Kidney epithelial cell (primary cell): Measurements from ENCODE around the gene ZMYM1. TPM values are rescaled to one million over a fixed set of nuclear protein-coding genes. Genes with fewer than 3 reads are reported as not detected.
"Not testable (repeated sequence)": the region's sequence is repeated elsewhere in the genome, so short reads cannot be mapped to it uniquely, and the experiment has no call there.

Experiments used
- DNase-seq: peaks from one replicate; pipeline ENCODE4 v3.0.0-alpha.2; 2010; ENCODE audit warnings: low read depth
- H3K27me3 ChIP-seq: 2 replicates; pipeline ENCODE4 v1.6.0; 2011; ENCODE audit warnings: low read length; ENCODE audit not compliant: control insufficient read depth, insufficient read depth
- H3K36me3 ChIP-seq: 2 replicates; pipeline ENCODE4 v1.5.1; 2011; ENCODE audit warnings: low read length; ENCODE audit not compliant: control insufficient read depth, insufficient read depth
- H3K4me3 ChIP-seq: 2 replicates; pipeline ENCODE4 v1.5.1; 2011; ENCODE audit warnings: low read depth, mild to moderate bottlenecking, control low read depth, low read length
- total RNA-seq: library from RNA; depleted of rRNA; stranded (reverse); fragments of >200 nt; gene quantifications from 2 replicates; pipeline ENCODE4 v1.2.3, GENCODE V29; 2015
- TF ChIP-seq, protein P1 (sequence below): IDR thresholded peaks from 2 replicates; pipeline ENCODE4 v1.5.1; 2011; ENCODE audit warnings: mild to moderate bottlenecking, moderate library complexity, low read length, control low read depth, inconsistent platforms; ENCODE audit not compliant: insufficient read depth, poor library complexity, severe bottlenecking

The ZMYM1 gene
- total RNA-seq, 1 donor from 2014 or later, result 13.0 TPM

DNA sequence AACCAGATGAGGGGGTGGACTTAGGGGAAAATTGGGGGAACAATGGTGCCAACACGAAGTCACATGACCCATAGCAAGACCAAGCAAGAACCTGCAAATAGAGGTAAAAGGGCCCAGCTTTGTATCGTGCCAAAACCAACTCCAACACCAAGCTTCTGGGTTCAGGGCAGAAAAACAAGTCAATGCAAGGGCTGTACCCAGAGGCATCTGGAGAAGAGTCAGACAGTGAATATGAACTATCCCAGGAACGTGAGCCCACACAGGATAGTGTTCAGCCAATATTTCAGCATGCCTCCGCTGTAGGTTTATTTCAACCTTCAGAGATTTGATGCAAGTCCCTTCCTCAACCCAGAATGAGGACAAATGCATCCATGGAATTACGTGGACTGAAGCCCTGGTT, 32.5 kb upstream of the ZMYM1 start:
- TF ChIP-seq, protein P1, sequence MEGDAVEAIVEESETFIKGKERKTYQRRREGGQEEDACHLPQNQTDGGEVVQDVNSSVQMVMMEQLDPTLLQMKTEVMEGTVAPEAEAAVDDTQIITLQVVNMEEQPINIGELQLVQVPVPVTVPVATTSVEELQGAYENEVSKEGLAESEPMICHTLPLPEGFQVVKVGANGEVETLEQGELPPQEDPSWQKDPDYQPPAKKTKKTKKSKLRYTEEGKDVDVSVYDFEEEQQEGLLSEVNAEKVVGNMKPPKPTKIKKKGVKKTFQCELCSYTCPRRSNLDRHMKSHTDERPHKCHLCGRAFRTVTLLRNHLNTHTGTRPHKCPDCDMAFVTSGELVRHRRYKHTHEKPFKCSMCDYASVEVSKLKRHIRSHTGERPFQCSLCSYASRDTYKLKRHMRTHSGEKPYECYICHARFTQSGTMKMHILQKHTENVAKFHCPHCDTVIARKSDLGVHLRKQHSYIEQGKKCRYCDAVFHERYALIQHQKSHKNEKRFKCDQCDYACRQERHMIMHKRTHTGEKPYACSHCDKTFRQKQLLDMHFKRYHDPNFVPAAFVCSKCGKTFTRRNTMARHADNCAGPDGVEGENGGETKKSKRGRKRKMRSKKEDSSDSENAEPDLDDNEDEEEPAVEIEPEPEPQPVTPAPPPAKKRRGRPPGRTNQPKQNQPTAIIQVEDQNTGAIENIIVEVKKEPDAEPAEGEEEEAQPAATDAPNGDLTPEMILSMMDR, result no peak
- Histone ChIP-seq H3K36me3 (no peaks in the 10 kb centered on the region), H3K27me3 (no peaks in the 10 kb centered on the region), H3K4me3 (no peak overlapping the region)
- DNase-seq, result no peak

DNA sequence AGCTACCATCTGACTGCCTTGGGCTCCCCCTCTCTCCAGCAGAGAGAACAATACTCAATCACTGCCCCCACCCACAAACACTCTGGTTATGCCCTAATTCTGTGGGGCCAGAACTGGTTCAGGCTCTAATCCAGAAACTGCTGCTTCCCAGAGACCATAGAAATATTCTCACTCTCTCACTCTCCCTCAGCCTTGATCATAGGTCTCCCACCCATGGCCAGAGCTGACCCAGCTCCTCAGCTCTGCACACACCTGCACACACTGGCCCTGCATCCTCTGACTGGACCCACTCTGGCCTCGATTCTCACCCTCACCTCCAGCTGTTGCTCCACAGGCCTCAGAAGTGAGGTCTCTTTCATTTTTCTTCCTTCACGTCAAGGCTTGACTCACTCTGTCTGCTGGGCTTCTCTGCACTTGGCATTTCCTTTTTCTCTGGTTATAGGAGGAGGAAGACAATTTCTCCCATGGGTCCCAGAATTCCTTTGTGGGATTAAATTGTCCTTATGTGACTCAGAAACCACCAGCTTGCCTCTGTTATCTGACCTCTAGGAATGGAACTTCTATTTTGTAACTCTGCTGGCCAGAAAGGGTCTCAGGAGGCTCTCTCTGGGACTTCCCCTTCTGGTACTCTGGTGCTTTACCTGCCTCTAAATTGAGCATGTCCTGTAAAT, 31.9 kb upstream of the ZMYM1 start:
- TF ChIP-seq, protein P1, result no peak
- H3K27me3 ChIP-seq, result no peaks in the 10 kb centered on the region
- no peak overlapping the region for H3K4me3 ChIP-seq
- DNase-seq, result peak; percentile 76
- no peaks in the 10 kb centered on the region for H3K36me3 ChIP-seq

DNA sequence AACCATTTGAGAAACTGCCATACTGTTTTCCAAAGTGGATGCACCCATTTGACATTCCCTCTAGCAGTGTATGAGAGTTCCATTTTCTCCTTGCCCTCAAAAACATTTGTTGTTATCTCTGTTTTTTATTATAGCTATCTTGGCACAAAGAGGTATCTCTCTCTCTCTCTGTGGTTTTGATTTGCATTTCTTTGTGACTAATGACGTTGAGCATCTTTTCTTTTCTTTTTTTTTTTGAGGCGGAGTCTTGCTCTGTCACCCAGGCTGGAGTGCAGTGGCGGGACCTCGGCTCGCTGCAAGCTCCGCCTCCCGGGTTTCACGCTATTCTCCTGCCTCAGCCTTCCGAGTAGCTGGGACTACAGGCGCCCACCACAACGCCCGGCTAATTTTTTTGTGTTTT, 30.1 kb upstream of the ZMYM1 start:
- TF ChIP-seq, protein P1, result no peak
- H3K27me3 ChIP-seq, result no peaks in the 10 kb centered on the region
- DNase-seq, result no peak

DNA sequence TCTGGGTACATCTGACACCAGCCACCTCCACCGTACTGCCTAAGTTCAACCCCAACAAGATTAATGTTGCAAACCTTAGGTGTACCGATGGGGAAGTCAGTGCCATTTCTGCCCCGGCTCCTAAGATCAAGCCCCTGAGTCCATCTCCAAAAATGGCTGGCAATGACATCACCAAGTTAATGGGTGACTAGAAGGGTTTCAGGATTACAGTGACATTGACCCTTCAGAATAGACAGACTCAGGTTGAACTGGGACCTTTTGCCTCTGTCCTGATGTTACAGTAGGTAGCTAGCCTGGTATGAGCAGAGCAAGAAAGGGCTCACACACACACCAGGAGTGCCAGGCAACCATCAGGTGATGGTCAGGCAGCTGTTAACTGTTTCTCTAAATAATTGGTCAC, 25.8 kb upstream of the ZMYM1 start:
- no peaks in the 10 kb centered on the region for H3K36me3 ChIP-seq
- TF ChIP-seq, protein P1, result no peak
- no peaks in the 10 kb centered on the region for H3K27me3 ChIP-seq
- H3K4me3 ChIP-seq, result no peak overlapping the region
- no peak for DNase-seq

More for the DNA sequence above, 30.1 kb upstream of the ZMYM1 start:
- Histone ChIP-seq H3K4me3 (no peak overlapping the region), H3K36me3 (no peaks in the 10 kb centered on the region)

DNA sequence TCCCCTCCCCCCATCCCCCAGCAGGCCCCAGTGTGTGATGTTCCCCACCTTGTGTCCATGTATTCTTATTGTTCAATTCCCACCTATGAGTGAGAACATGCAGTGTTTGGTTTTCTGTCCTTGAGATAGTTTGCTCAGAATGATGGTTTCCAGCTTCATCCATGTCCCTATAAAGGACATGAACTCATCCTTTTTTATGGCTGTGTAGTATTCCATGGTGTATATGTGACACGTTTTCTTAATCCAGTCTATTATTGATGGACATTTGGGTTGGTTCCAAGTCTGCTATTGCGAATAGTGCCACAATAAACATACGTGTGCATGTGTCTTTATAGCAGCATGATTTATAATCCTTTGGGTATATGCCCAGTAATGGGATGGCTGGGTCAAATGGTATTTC, 24.9 kb upstream of the ZMYM1 start:
- not testable (repeated sequence) for H3K27me3 ChIP-seq, H3K36me3 ChIP-seq, H3K4me3 ChIP-seq

DNA sequence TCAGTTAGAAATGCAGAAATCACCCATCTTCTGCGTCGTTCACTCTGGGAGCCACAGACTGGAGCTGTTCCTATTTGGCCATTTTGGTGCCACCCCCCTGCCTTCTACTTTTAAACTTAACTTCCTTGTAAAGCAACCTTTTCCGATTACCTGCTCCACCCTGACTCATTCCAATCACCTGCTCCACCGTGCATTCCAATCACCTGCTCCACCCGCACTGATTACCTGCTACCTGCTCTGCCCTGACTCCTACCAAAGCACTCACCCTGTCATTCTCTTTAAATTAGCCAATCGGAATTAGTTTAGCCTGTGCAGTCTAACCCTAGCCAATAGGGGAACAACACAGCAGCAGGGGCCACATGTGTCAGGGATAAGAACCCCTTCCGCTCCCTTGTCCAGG, 20.9 kb upstream of the ZMYM1 start:
- not testable (repeated sequence) for H3K4me3 ChIP-seq, H3K27me3 ChIP-seq, H3K36me3 ChIP-seq, DNase-seq

More for the DNA sequence above, 24.9 kb upstream of the ZMYM1 start:
- not testable (repeated sequence) for DNase-seq

DNA sequence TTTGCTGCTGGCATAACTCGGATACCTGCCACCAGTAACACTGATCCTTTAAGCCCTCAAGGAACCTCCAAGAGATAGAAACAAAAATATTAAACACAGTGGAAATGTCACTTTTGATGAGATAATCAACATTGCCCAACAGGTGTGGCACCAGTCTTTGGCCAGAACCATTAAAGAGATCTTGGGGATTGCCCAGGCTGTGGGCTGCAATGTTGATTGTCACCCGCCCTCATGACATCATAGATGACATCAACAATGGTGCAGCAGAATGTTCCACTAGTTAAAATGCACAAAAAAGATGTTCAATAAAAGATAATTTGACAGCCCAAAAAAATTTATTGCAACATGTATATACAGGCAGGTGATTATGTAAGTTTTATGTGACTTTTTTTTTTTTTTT, 20.2 kb upstream of the ZMYM1 start:
- TF ChIP-seq, protein P1, result no peak

More for the DNA sequence above, 20.2 kb upstream of the ZMYM1 start:
- H3K4me3 ChIP-seq, result no peak overlapping the region
- H3K36me3 ChIP-seq, result no peaks in the 10 kb centered on the region
- DNase-seq, result no peak
- no peaks in the 10 kb centered on the region for H3K27me3 ChIP-seq
